ENCODE measurements around the gene ERCC2.
"Not testable (repeated sequence)": the region's sequence is repeated elsewhere in the genome, so short reads cannot be mapped to it uniquely, and the experiment has no call there.

Gene ERCC2

GRCh38 chr19:45339629-45340028 lies 30.7 kb downstream of the ERCC2 start:
- H3K36me3 Mint-ChIP-seq: peaks cover 5% of the 10 kb centered on the region
- ATAC-seq: no peak
- no peak for DNase-seq (ENCODE audit: low spot score in 2 of 2)
- H3K9me3 Mint-ChIP-seq: no peaks in the 10 kb centered on the region
- no peak overlapping the region for H3K27ac Mint-ChIP-seq
- H3K4me1 Mint-ChIP-seq: peaks cover 6% of the 10 kb centered on the region
- peak overlapping the region; percentile 42 for H3K4me3 Mint-ChIP-seq

- Mint-ChIP-seq H3K9me3 (no peaks in the 10 kb centered on the region), H3K27ac (no peak overlapping the region), H3K4me1 (peaks cover 6% of the 10 kb centered on the region), H3K36me3 (peaks cover 5% of the 10 kb centered on the region), H3K4me3 (no peak overlapping the region)
- ATAC-seq (no peak), DNase-seq (ENCODE audit: low spot score in 2 of 2) (no peak)
These were observed 33.6 kb downstream of the ERCC2 start for GRCh38 chr19:45336696-45337251.

GRCh38 chr19:45334881-45335280 lies 35.5 kb downstream of the ERCC2 start:
- not testable (repeated sequence) for H3K4me3 Mint-ChIP-seq; DNase-seq (ENCODE audit: low spot score in 2 of 2); H3K4me1 Mint-ChIP-seq; H3K9me3 Mint-ChIP-seq; H3K36me3 Mint-ChIP-seq; H3K27ac Mint-ChIP-seq; ATAC-seq

- Mint-ChIP-seq H3K4me1 (no peaks in the 10 kb centered on the region), H3K9me3 (no peaks in the 10 kb centered on the region), H3K27ac (no peak overlapping the region), H3K4me3 (no peak overlapping the region), H3K36me3 (no peaks in the 10 kb centered on the region)
- ATAC-seq (no peak), DNase-seq (ENCODE audit: low spot score in 2 of 2) (no peak)
These were observed 36.6 kb downstream of the ERCC2 start for GRCh38 chr19:45333609-45334303.

GRCh38 chr19:45331411-45331810 lies 39.0 kb downstream of the ERCC2 start:
- H3K4me3 Mint-ChIP-seq: no peak overlapping the region
- ATAC-seq (no peak), DNase-seq (ENCODE audit: low spot score in 2 of 2) (no peak)
- no peak overlapping the region for H3K27ac Mint-ChIP-seq
- no peaks in the 10 kb centered on the region for H3K9me3 Mint-ChIP-seq
- peaks cover 2% of the 10 kb centered on the region for H3K4me1 Mint-ChIP-seq
- no peaks in the 10 kb centered on the region for H3K36me3 Mint-ChIP-seq

- no peaks in the 10 kb centered on the region for H3K9me3 Mint-ChIP-seq
- H3K4me3 Mint-ChIP-seq: no peak overlapping the region
- no peaks in the 10 kb centered on the region for H3K36me3 Mint-ChIP-seq
- no peak for DNase-seq (ENCODE audit: low spot score in 2 of 2)
- no peak overlapping the region for H3K27ac Mint-ChIP-seq
- ATAC-seq: no peak
- H3K4me1 Mint-ChIP-seq: peaks cover 5% of the 10 kb centered on the region
These were observed 42.8 kb downstream of the ERCC2 start for GRCh38 chr19:45327404-45328143.

GRCh38 chr19:45324349-45324907 lies 45.9 kb downstream of the ERCC2 start:
- DNase-seq (ENCODE audit: low spot score in 2 of 2) (no peak), ATAC-seq (no peak)
- no peaks in the 10 kb centered on the region for H3K36me3 Mint-ChIP-seq
- H3K27ac Mint-ChIP-seq: no peak overlapping the region
- H3K4me1 Mint-ChIP-seq: peaks cover 5% of the 10 kb centered on the region
- H3K4me3 Mint-ChIP-seq: no peak overlapping the region
- H3K9me3 Mint-ChIP-seq: no peaks in the 10 kb centered on the region

GRCh38 chr19:45323671-45324081 lies 46.7 kb downstream of the ERCC2 start:
- ATAC-seq: no peak
- no peak overlapping the region for H3K27ac Mint-ChIP-seq

GRCh38 chr19:45322744-45323281 lies 47.6 kb downstream of the ERCC2 start, which contains the start of gene CKM:
TSS of gene CKM (minus strand) at chr19:45322875. CDS start at chr19:45319713, 3,162 bp downstream.
- Mint-ChIP-seq H3K9me3 (no peaks in the 10 kb centered on the region), H3K4me1 (peaks cover 5% of the 10 kb centered on the region), H3K36me3 (no peaks in the 10 kb centered on the region), H3K4me3 (no peak within 1 kb of the TSS), H3K27ac (no peak within 1 kb of the TSS)
- ATAC-seq: peak; percentile 5
- no peak for DNase-seq (ENCODE audit: low spot score in 2 of 2)

More at GRCh38 chr19:45323671-45324081, 46.7 kb downstream of the ERCC2 start:
- no peak for DNase-seq (ENCODE audit: low spot score in 2 of 2)
- Mint-ChIP-seq H3K36me3 (no peaks in the 10 kb centered on the region), H3K9me3 (no peaks in the 10 kb centered on the region), H3K4me1 (peaks cover 5% of the 10 kb centered on the region), H3K4me3 (no peak overlapping the region)

GRCh38 chr19:45322311-45322710 lies 48.1 kb downstream of the ERCC2 start:
- Mint-ChIP-seq H3K4me3 (no peak overlapping the region), H3K9me3 (no peaks in the 10 kb centered on the region), H3K4me1 (peaks cover 5% of the 10 kb centered on the region), H3K36me3 (no peaks in the 10 kb centered on the region), H3K27ac (no peak overlapping the region)
- no peak for ATAC-seq
- no peak for DNase-seq (ENCODE audit: low spot score in 2 of 2)

GRCh38 chr19:45321848-45322247 lies 48.5 kb downstream of the ERCC2 start:
- H3K36me3 Mint-ChIP-seq: no peaks in the 10 kb centered on the region
- no peak overlapping the region for H3K27ac Mint-ChIP-seq
- no peak for DNase-seq (ENCODE audit: low spot score in 2 of 2)
- no peaks in the 10 kb centered on the region for H3K9me3 Mint-ChIP-seq
- no peak overlapping the region for H3K4me3 Mint-ChIP-seq
- no peak for ATAC-seq
- H3K4me1 Mint-ChIP-seq: peaks cover 5% of the 10 kb centered on the region

- Mint-ChIP-seq H3K9me3 (no peaks in the 10 kb centered on the region), H3K4me3 (no peak overlapping the region)
- ATAC-seq: no peak
These were observed 49.2 kb downstream of the ERCC2 start for GRCh38 chr19:45320997-45321775.

GRCh38 chr19:45315304-45315703 lies 55.1 kb downstream of the ERCC2 start:
- H3K27ac Mint-ChIP-seq: no peak overlapping the region
- no peak overlapping the region for H3K4me3 Mint-ChIP-seq
- H3K4me1 Mint-ChIP-seq: no peaks in the 10 kb centered on the region
- ATAC-seq (no peak), DNase-seq (ENCODE audit: low spot score in 2 of 2) (no peak)
- no peaks in the 10 kb centered on the region for H3K36me3 Mint-ChIP-seq
- no peaks in the 10 kb centered on the region for H3K9me3 Mint-ChIP-seq

More at GRCh38 chr19:45320997-45321775, 49.2 kb downstream of the ERCC2 start:
- DNase-seq (ENCODE audit: low spot score in 2 of 2): no peak
- H3K27ac Mint-ChIP-seq: no peak overlapping the region
- peaks cover under 1% of the 10 kb centered on the region for H3K4me1 Mint-ChIP-seq
- no peaks in the 10 kb centered on the region for H3K36me3 Mint-ChIP-seq

GRCh38 chr19:45314708-45315245 lies 55.6 kb downstream of the ERCC2 start:
- Mint-ChIP-seq H3K4me3 (no peak overlapping the region), H3K36me3 (no peaks in the 10 kb centered on the region), H3K4me1 (no peaks in the 10 kb centered on the region), H3K9me3 (no peaks in the 10 kb centered on the region), H3K27ac (no peak overlapping the region)
- no peak for DNase-seq (ENCODE audit: low spot score in 2 of 2)
- ATAC-seq: no peak

Measured in stimulated activated effector memory CD8-positive, alpha-beta T cell treated with anti-CD3 and anti-CD28 coated beads, Interleukin-12 subunit alpha, Interleukin-12 subunit beta, amount 100 ng/mL, for 72 hours (primary cell).